Activated CD4-positive, alpha-beta memory T cell treated with anti-CD3 and anti-CD28 coated beads, Interleukin-2, amount 10 ng/mL, durations not matched to agents 7 days and 5 days (primary cell): ENCODE data around the gene ANO2. TPM values are rescaled to one million over a fixed set of nuclear protein-coding genes. Genes with fewer than 3 reads are reported as not detected.

ENCODE experiments used
- CTCF ChIA-PET: fragments of 350-600 bp; sonication (Branson Sonifier 250); formaldehyde crosslinking; loops from one replicate; lab custom pipeline; 2021; ENCODE audit warnings: antibody characterized with exemption, inconsistent platforms; lab: Charles Lee
- POLR2A ChIA-PET: fragments of 350-600 bp; sonication (Branson Sonifier 250); formaldehyde crosslinking; loops from one replicate; lab custom pipeline; 2021; ENCODE audit warnings: antibody characterized with exemption; lab: Charles Lee
- DNase-seq: peaks from one replicate; pipeline ENCODE4 v3.0.0-alpha.2; 2020
- H3K27ac Mint-ChIP-seq: one replicate; pipeline ENCODE4 v1.8.0; 2021; ENCODE audit warnings: mild to moderate bottlenecking, mixed read lengths
- H3K27me3 Mint-ChIP-seq: one replicate; pipeline ENCODE4 v1.8.0; 2021; ENCODE audit warnings: mixed read lengths
- H3K36me3 Mint-ChIP-seq: one replicate; pipeline ENCODE4 v1.8.0; 2021; ENCODE audit warnings: low read depth, mixed read lengths
- H3K4me1 Mint-ChIP-seq: one replicate; pipeline ENCODE4 v1.8.0; 2021; ENCODE audit warnings: mixed read lengths
- H3K4me3 Mint-ChIP-seq: one replicate; pipeline ENCODE4 v1.8.0; 2021; ENCODE audit warnings: mild to moderate bottlenecking, mixed read lengths
- H3K9me3 Mint-ChIP-seq: one replicate; pipeline ENCODE4 v1.8.0; 2021; ENCODE audit warnings: mixed read lengths
- total RNA-seq, 2 experiments: library from RNA; stranded (reverse); gene quantifications; one replicate each; pipeline ENCODE4 v1.2.3, GENCODE V29; 2021

Gene ANO2
- total RNA-seq, 2 experiments from 2014 or later = not detected

GRCh38 chr12:5516371-5517241 is 428.5 kb downstream of the ANO2 start:
- ChIA-PET POLR2A (no interaction called here), CTCF (no interaction called here)
- no peak overlapping the region for H3K4me3 Mint-ChIP-seq
- H3K9me3 Mint-ChIP-seq = no peaks in the 10 kb centered on the region
- no peak for DNase-seq
- H3K27me3 Mint-ChIP-seq = no peaks in the 10 kb centered on the region
- H3K27ac Mint-ChIP-seq = no peak overlapping the region
- no peaks in the 10 kb centered on the region for H3K36me3 Mint-ChIP-seq
- H3K4me1 Mint-ChIP-seq = no peaks in the 10 kb centered on the region

DNA sequence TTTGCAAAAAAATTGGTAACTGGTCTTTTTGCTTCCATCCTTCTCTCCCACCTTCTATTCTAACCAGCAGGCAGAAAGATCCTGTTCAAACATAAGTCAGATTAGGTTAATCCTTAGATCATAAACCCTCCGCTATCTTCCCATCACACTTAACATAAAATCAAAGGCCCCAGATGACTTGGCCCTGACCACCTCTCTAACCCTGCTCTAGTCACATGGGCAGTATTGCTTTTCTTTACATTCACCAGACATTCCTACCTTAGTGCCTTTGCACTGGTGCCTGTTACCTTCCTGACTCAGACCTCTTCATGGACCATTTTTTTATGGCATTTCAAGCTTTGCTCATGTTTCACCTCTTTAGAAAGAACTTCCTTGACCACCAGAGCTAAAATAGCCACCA is 429.6 kb downstream of the ANO2 start:
- ChIA-PET CTCF (no interaction called here), POLR2A (no interaction called here)
- no peaks in the 10 kb centered on the region for H3K36me3 Mint-ChIP-seq
- H3K27me3 Mint-ChIP-seq = no peaks in the 10 kb centered on the region
- no peak overlapping the region for H3K4me3 Mint-ChIP-seq
- DNase-seq = no peak
- H3K9me3 Mint-ChIP-seq = no peaks in the 10 kb centered on the region
- H3K4me1 Mint-ChIP-seq = no peaks in the 10 kb centered on the region
- H3K27ac Mint-ChIP-seq = no peak overlapping the region

- Mint-ChIP-seq H3K36me3 (no peaks in the 10 kb centered on the region), H3K4me1 (no peaks in the 10 kb centered on the region), H3K27ac (no peak overlapping the region), H3K4me3 (no peak overlapping the region), H3K9me3 (no peaks in the 10 kb centered on the region), H3K27me3 (no peaks in the 10 kb centered on the region)
- ChIA-PET CTCF (no interaction called here), POLR2A (no interaction called here)
- no peak for DNase-seq
Observed at GRCh38 chr12:5514545-5514944, 430.5 kb downstream of the ANO2 start.

DNA sequence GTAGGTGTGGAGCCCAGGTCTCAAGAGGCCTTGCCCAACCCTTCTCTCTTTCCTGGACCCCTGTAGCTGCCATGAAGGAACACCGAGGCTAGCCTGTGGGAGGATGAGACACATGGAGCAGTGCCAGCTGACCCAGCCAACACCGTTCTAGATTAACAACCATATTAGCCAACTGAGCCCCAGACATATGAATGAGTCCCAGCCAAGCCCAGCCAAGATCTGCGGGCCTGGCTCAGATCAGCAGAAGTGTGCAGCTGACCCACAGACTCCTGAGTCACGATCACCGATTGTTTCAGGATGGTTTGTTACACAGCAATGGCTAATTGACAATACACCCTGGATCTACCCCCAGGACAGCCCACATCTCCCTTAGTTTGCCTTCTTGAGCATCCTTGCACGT is 431.0 kb downstream of the ANO2 start:
- no peak for DNase-seq
- Mint-ChIP-seq H3K9me3 (no peaks in the 10 kb centered on the region), H3K36me3 (no peaks in the 10 kb centered on the region), H3K27ac (no peak overlapping the region), H3K4me3 (no peak overlapping the region), H3K4me1 (no peaks in the 10 kb centered on the region), H3K27me3 (no peaks in the 10 kb centered on the region)
- ChIA-PET POLR2A (no interaction called here), CTCF (no interaction called here)

DNA sequence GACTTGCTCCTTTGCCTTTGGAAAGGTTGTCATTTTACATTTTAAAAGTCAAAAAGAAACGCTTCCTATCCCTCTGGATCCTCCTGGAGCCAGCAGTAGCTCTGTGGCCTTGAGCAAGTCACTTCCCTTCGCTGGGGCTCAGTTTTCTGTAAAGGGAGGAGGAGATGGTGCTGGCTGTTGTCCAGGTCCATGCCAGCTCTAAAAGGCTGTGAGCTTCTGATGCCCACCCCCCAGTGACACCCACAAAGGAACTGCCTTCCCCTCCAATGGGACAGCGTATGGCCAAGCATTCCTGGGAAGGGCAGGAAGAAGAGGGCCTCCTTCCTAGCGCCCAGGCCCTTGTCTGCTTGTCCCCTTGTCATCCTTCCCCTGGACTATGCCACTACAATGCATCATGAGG is 431.7 kb downstream of the ANO2 start:
- DNase-seq = no peak
- H3K4me3 Mint-ChIP-seq = no peak overlapping the region
- H3K36me3 Mint-ChIP-seq = no peaks in the 10 kb centered on the region
- no peaks in the 10 kb centered on the region for H3K27me3 Mint-ChIP-seq
- H3K27ac Mint-ChIP-seq = no peak overlapping the region
- no peaks in the 10 kb centered on the region for H3K9me3 Mint-ChIP-seq
- H3K4me1 Mint-ChIP-seq = no peaks in the 10 kb centered on the region
- CTCF ChIA-PET = no interaction called here
- POLR2A ChIA-PET = no interaction called here

Other genes starting within 250 kb of the ANO2 start
- not detected for gene VWF, start 179.4 kb upstream of the ANO2 start, total RNA-seq